Measurements from ENCODE around the gene KIAA0408. TPM values are rescaled to one million over a fixed set of nuclear protein-coding genes. Genes with fewer than 3 reads are reported as not detected.

Gene KIAA0408
- total RNA-seq, 1 experiment from 2014 or later = 3.1 TPM

DNA sequence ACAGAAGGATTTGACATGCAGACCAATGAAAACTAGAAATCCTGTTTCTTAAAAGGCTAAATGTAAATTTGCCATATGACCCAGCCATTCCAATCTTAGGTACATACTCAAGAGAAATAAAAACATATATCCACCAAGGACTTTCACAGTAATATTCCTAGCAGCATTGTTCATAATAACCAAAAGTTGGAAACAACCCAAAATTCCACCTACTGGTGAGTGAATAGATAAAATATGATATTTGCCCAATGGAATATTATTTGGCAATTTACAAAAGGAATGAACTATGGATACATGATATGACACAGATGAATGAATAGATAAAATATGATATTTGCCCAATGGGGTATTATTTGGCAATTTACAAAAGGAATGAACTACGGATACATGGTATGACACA lies 37.3 kb upstream of the KIAA0408 start:
- Histone ChIP-seq H3K9me3 (ENCODE audit: control insufficient read depth, low read depth, low read length) (no peaks in the 10 kb centered on the region), H3K27ac (ENCODE audit: insufficient read length, low read depth, low read length) (no peak overlapping the region), H3K79me1 (ENCODE audit: insufficient read depth, low read depth, low read length, poor library complexity, severe bottlenecking) (no peaks in the 10 kb centered on the region), H3K56ac (ENCODE audit: insufficient read length, low read depth, low read length) (no peak overlapping the region), H3T11ph (ENCODE audit: low read length) (no peak overlapping the region), H2BK15ac (ENCODE audit: low read depth, low read length) (no peak overlapping the region), H2BK5ac (ENCODE audit: insufficient read length, low read length) (no peak overlapping the region), H3K4me2 (ENCODE audit: insufficient read depth, insufficient read length, low read length) (no peak overlapping the region), H3K4me1 (ENCODE audit: insufficient read depth, low read length) (no peaks in the 10 kb centered on the region), H3K23ac (ENCODE audit: insufficient read length, low read depth, low read length) (no peak overlapping the region), H3K23me2 (ENCODE audit: insufficient read length, low read depth, low read length, poor library complexity, severe bottlenecking) (no peaks in the 10 kb centered on the region), H4K5ac (ENCODE audit: insufficient read length, low read depth, low read length) (no peak overlapping the region), H3K4ac (ENCODE audit: low read depth, low read length) (no peak overlapping the region), H3K14ac (ENCODE audit: insufficient read depth, low read length) (no peak overlapping the region), H3K27me3 (ENCODE audit: insufficient read depth, low read length) (no peaks in the 10 kb centered on the region), H4K91ac (ENCODE audit: insufficient read length, low read depth, low read length) (no peak overlapping the region), H3K9ac (ENCODE audit: extremely low read depth, insufficient read length, low read length) (no peak overlapping the region), H2BK20ac (ENCODE audit: low read depth, low read length, poor library complexity, severe bottlenecking) (no peak overlapping the region), H2AK5ac (ENCODE audit: insufficient read length, low read length) (no peak overlapping the region), H3K79me2 (ENCODE audit: insufficient read depth, low read length) (no peaks in the 10 kb centered on the region), H2BK12ac (ENCODE audit: insufficient read length, low read depth, low read length) (no peak overlapping the region), H2BK120ac (ENCODE audit: low read depth, low read length, poor library complexity, severe bottlenecking) (no peak overlapping the region), H4K8ac (replicated peaks; ENCODE audit: insufficient read length, low read depth, low read length) (no peak overlapping the region), H2AFZ (ENCODE audit: low read length) (no peak overlapping the region), H4K20me1 (ENCODE audit: control insufficient read depth, insufficient read depth, insufficient read length) (no peaks in the 10 kb centered on the region), H3K18ac (ENCODE audit: insufficient read length, low read depth, low read length) (no peak overlapping the region)
- TF ChIP-seq, protein P1, sequence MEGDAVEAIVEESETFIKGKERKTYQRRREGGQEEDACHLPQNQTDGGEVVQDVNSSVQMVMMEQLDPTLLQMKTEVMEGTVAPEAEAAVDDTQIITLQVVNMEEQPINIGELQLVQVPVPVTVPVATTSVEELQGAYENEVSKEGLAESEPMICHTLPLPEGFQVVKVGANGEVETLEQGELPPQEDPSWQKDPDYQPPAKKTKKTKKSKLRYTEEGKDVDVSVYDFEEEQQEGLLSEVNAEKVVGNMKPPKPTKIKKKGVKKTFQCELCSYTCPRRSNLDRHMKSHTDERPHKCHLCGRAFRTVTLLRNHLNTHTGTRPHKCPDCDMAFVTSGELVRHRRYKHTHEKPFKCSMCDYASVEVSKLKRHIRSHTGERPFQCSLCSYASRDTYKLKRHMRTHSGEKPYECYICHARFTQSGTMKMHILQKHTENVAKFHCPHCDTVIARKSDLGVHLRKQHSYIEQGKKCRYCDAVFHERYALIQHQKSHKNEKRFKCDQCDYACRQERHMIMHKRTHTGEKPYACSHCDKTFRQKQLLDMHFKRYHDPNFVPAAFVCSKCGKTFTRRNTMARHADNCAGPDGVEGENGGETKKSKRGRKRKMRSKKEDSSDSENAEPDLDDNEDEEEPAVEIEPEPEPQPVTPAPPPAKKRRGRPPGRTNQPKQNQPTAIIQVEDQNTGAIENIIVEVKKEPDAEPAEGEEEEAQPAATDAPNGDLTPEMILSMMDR (conservative IDR thresholded peaks at IDR 0.05) = no peak
- Mint-ChIP-seq H3K27me3 (ENCODE audit: low read depth) (no peaks in the 10 kb centered on the region), H3K4me1 (no peaks in the 10 kb centered on the region), H3K9me3 (peaks cover 0 to 2% of the 10 kb centered on the region in 2 experiments; a peak in 1 of 5 replicates), H3K4me3 (no peak overlapping the region), H3K27ac (no peak overlapping the region), H3K36me3 (ENCODE audit: insufficient read depth in 1 of 3, low read depth in 3 of 3) (peaks cover 4 to 8% (median 6%) of the 10 kb centered on the region in 3 experiments; a peak in 5 of 7 replicates)
- no CpG with 5 or more reads among the region's 1 CpG for WGBS (ENCODE audit: extremely low coverage, insufficient read length, low lambda C conversion rate)
- DNase-seq = no peak

Measured in H9 (cell line).